ENCODE results near the gene CDHR3.

The CDHR3 gene

DNA sequence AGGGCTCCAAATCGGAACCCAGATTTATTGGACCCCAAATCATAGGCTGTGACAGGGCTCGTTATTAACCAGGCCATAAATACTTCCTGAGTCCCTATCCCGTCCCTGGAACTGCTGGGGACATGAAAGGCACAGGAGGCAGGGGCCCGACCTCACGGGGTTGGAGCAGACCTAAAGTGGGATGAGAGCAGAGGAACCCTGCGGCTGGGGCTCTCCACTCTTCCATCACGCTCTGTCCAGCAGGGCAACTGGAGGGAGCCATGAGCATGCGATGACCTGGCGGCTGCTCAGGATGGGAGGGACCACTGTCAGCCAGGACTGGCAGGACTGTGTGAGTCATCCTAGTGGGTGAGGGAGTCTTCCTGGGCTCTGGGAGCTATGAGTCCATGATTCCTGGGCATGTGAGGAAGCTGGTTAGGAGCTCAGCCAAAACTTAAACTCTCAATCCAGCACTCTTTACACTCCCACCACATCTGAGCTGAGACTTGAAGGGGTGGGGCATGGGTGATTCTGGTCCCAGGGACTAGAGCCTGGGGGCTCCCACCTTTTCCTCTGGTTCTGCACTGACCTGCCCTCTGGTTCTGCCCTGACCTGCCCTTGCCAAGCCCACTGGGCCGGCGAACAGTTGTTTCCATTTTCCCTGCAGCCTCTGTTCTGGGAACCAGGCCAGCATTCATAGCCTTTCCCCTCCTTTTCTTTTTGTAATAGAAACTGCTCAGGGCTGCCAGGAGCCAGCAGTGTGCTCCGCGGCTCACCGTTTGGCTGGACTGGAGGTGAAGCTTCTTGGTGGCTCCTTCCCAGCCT is 101.9 kb downstream of the CDHR3 start:
- DNase-seq (ENCODE audit: low read depth in 3 of 3), result no peak

DNA sequence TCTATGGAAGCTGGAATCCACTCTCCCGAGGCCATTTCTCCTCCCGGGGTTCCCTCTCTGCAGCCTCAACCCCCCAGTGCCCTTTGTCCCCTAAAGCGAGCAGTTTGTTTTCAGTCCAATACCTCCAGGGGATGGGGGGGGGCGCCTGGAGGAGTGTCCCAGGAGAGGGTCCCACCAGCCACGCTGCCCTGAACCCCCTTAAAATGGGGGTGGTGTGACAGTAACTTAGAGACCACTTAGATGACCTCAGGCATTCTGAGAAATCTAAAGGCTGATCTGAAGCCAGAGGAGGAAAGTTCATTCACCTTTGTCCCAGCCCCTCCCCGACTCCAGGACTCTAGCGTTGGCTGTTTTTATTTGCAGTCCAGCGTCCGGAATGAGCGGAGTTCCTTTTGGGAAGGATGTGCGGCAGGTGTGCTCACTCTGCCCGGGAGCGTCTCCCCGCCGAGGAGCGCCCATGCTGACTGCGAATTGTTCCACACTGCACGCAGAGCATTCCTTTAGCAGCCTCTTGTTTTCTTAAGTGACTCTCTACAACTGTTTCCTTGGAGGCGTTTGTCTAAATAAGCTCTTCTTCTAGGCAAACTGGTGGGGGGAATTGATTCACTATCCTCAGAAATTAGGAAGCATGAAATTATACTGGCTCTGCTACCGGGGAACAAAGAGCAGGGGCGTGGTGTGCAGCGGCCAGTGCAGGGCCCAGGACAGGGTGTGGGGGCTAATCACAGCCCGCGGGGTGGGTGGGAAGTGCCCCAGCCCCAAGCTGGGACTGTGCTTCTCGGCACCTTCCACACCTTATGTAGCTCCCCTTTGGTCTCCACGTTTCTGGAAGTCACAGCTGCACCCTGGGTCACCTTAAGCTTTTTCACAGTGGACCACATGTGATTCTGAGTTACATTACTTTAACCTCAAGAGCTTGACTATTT is 102.8 kb downstream of the CDHR3 start:
- no peak for DNase-seq (ENCODE audit: low read depth in 3 of 3)

DNA sequence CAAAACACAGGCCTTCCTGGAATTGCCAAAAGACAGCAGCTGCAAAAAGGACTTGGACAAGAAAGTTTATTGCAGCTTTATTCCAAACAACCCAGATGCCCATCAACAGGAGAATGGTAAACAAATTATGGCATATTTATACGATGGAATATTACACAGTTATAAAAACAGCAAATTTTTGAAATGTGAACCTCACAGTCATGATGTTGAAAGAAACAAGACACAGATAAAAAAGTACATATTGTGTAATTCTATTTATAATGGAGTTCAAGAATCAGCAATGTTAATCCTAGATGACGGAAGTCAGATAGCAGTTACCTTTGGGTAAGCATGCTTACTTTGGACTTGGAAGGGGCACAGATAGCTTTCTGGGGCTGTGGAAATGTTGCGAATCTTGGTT is 104.6 kb downstream of the CDHR3 start:
- no peak for DNase-seq (ENCODE audit: low read depth in 3 of 3)

DNA sequence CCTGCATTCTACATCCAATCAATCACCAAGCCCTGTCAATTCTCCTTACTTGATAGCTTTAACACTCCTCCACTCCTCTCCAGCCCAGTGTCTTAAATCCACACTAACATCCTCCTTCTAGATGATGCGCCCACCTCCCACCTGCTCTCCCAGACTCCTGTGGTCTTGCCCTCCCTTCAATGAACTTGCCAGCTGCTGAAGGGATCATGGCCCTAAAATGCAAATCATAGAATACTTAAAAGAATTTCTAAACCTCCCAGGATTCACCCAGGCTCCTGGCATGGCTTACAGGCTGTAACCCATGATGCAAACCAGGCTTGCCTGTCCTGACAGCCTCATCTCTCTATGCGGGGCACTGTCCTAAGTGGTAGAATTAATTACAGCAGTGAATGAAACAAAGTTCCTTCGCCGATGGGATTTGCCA is 105.5 kb downstream of the CDHR3 start:
- DNase-seq (ENCODE audit: low read depth in 3 of 3), result no peak

DNA sequence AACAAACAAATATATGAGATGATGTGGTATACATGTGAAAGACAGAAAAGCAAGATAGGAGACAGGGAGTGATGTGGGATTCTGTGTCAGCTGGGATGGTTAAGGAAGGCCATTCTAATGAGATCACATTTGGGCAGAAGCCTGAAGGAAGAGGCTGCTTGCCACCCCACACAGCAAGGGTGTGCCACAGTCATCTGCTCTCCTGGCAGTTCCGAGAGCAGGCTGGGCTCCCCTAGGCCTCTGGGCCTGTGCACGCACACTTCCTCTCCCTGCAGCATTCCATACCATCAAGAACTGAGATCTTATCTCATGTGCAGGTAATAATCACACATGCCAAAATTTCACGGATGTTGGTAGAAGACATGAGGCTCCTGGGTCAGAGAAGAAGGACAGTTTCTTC is 105.9 kb downstream of the CDHR3 start:
- no peak for DNase-seq (ENCODE audit: low read depth in 3 of 3)

DNA sequence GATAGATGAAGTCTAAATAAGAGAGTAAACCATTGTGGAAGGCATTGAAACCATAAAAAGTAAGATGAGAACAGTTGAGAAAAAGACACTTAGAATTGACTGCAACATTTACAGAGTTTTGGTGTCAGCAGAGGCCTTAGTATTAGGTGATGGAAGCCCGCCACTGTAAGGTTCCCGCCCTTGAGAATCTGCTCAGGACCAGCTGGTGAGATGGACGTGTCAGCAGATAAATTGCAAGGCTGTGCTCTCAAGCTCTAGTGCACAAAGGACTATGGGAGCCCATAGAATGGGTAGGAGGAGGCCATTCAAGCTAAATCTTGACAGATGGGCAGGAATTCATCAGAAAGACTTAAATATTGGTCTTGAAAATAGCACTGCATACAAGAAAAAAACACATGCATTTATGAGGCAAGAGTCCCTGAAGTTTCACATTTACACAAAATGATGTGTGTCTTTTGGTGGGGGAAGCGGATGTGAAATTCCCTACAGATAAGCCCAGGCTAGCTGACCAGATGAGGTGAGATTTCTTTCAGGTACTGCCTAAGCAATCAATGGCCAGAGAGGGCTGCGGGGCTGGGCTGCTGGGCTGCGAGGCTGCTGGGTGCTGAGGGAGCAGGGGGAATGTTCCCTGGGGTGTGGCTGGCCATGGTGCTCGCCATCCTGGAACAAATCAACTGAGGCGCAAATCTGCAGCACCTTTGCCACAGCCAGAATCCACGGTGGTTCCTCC is 106.6 kb downstream of the CDHR3 start:
- no peak for DNase-seq (ENCODE audit: low read depth in 3 of 3)

DNA sequence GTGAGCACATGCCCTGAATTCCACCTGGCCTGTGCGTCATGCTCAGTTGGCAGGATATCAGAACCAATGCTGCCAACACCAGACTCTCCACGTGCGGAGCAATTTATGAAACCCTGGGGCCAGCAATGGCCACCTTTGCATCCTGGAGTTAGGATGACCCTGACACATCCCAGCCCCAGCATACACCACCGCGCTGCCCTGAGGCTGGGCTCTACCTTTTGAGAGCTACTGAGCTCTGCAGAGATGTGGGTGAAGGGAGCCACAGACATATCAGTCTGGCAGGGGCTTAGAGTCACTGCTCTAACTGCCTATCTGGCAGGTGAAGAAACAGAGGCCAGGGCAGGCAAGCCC is 107.1 kb downstream of the CDHR3 start:
- no peak for DNase-seq (ENCODE audit: low read depth in 3 of 3)

DNA sequence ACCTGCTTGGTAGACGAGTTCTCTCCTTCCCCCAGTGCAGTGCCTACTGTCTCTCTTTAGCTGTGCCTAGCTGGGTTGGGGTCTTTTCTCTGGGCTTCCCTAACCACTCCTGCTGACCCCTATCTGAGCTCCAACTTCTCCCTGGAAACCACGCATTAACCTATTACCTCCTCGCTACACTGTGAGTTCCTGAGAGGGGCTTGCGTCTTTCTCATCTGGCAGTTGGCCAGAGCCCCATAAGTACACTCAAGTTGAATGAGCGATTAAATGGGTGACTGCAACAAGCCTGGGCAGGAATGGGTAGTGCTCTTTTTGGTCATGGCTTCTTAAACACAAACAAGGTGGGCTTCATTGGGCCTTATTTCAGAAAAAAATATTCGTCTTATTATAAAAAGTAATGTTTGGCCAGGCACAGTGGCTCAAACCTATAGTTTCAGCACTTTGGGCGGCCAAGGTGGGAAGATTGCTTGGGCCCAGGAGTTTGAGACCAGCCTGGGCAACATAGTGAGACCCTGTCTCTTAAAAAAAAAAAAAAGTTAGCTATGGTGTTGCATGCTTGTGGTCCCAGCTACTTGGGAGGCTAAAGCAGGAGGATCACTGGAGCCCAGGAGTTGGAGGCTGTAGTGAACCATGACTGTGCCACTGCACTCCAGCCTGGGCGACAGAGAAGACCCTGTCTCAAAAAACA is 107.6 kb downstream of the CDHR3 start:
- DNase-seq (ENCODE audit: low read depth in 3 of 3), result no peak

DNA sequence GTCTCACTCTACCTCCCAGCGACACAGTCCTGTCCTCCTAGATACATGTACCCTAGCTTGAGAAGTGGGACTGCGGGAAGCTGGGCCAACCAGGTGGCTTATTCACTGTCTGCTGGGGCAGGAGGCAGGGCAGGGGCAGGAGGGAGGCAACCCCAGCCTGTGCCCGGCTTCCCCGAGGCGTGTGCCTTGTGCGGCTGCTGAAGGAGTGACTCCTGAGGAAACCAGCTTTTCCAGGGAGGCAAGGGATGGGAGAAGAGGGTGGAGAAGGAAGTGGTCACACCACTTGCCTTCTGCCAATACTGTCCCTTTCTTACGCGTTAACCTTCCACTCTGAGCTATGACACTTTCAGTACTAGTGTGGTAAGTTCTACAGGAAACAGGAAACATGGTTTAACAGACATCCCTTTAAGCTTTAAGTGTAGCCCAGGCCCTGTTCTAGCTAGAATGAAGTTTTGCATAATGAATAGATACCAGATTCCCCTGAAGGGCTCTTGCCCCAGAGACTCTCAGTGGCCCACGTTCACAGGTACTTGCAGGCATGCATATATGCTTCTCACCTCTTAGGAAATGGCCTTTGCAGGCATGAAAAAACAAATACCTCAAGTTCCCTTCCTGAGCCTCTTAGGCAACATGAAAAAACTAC is 108.4 kb downstream of the CDHR3 start:
- peak in 1 of 3 donors; percentile 24 for DNase-seq (ENCODE audit: low read depth in 3 of 3)

DNA sequence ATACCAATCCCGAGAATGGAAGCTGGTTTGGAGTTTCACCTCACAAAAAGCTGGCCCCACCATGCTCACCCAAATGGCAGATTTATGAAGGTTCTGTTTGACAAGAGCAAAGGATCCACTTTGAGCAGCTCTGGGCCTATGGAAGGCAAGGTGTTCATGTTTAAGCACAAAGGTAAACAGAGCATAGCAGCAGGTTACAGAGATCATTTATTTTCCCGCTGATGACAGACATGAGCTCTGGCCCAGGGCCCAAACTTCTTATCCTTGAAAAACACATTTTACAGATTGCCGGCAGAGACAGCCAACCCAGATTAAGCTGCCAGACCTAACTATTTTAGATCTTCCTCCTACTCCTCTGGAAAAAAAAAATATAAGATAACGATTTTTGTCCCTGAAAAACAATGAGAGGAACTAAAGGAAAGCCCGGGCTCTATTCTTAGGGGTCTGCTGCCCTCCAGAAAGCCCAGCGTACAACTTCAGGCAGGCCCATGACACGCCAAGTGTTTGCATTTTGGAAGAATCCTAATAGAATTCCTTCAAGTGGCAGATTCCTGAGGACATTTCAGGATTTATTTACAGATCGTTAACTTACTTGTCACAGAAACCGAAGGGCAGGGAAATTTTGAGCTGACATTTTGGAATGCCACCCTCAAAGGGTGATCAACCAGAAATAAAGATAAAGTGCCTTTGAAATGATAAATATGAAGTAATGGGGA is 109.1 kb downstream of the CDHR3 start:
- no peak for DNase-seq (ENCODE audit: low read depth in 3 of 3)

DNA sequence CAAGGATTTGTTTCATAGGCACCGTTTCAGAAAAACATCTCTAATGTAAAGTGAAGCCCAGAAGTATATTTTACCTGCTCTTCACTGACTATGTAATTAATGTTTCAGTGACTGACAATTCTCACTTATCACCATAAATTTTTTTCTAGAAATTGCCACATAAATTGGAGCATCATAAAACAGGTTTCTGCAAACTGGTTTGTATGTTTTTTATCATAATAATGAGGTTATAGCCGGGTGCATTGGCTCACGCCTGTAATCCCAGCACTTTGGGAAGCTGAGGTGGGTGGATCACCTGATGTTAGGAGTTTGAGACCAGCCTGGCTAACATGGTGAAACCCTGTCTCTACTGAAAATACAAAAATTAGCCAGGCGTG is 109.6 kb downstream of the CDHR3 start:
- no peak for DNase-seq (ENCODE audit: low read depth in 3 of 3)

DNA sequence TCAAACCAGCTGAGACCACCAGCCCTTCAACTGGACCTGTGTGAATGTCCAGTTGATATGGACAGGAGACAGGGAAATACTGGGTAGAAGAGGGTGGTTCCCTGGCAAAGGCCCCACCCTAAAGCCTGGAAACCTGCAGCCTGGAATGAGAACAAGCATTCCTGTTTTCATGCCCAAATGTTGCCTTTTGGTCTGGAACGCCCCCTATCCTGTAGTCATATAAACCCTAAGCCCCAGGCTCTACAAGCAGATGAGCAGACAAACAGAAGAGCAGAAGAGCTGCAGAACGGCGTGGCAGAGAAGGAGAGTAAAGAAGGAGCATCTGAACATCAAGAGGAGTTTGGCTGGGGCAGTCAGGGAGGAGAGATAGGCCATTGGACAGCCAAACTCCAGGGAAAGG is 110.6 kb downstream of the CDHR3 start:
- DNase-seq (ENCODE audit: low read depth in 3 of 3), result no peak

DNA sequence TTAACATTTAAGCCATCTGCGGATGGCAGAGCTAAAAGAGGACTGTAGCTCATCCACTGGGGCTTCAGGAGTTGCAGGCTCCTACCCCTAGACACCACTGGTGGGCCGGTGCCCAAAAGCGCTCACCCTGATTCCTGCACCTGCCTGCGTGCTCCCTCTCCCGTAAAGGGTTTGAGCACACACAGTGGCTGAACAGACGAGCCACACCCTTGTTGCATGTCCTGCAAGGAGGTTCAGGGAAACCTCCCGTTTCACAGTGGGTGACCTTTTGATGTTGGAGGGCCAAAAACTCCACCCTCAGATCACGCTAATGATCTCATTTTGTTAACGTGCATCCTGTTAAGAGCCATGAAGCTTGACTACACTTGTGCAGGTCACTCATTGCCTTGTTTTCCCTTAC is 111.2 kb downstream of the CDHR3 start:
- no peak for DNase-seq (ENCODE audit: low read depth in 3 of 3)

DNA sequence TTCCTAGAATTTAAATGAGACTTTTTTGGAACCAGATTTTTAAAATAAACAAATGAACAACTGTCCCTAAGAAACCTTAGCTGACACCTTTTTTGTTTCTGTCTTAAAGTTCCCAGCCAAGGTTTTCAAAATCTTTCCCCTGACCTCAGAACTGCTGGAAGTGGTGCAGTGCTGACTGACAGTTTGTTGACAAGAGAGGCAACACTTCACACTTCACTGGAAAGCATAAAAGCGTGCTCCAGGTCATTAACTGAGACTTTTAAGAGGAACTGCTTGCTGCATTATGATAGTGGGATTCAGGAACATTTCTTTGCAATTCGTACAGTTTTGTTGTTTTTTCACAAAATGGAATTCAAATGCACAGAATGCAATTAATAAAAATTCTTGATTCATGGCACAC is 112.9 kb downstream of the CDHR3 start:
- no peak for DNase-seq (ENCODE audit: low read depth in 3 of 3)

DNA sequence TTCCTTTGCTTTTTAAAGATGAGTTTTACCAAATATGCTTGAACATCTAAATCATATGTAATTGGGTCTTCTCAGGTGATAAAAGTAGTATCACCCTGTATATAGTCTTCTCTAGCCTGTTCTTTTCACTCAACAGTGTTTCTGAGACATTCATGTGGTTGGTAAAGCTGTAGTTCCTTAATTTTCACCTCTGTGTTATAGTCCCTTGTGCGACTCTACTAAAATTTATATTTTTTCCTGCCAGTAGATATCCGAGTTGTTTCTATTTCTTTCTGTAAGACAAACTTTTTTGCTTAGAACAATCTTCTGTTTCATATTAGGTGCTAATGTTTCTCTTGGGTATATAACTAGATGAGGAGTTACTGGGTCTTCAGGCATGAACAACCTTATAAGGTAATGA is 113.5 kb downstream of the CDHR3 start:
- DNase-seq (ENCODE audit: low read depth in 3 of 3), result no peak

DNA sequence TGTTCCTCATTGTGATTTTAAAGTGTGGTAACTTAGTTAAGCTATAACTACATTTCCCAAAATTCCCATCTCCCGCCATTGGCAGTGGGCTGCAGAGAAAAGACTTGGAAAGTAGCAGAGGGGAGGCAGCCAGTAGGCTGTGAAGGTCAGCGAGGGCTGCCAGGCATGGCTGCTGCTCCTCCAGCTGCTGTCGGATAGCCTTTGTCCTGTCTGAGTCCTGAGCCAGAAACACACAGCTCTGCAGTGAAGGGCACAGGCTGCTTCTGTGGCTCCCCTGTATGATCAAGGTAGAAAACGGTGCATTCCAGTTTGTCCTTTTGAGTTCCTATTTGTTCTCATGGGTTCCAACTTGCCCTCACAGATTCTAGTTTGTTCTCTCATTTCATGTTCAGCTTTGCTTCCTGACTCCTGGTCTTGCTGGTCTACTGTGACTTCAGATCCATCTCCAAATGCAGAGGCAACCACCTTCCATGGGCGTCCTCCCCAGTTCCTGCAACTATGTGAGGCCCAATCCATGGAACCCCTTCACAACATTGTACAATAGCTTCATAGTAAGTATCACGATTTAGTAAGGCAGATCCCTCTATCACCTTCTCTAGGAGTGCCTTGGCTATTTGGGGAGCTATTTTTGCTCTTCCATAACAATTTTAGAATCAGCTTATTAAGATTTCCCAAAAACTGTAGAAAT is 117.4 kb downstream of the CDHR3 start:
- no peak for DNase-seq (ENCODE audit: low read depth in 3 of 3)

DNA sequence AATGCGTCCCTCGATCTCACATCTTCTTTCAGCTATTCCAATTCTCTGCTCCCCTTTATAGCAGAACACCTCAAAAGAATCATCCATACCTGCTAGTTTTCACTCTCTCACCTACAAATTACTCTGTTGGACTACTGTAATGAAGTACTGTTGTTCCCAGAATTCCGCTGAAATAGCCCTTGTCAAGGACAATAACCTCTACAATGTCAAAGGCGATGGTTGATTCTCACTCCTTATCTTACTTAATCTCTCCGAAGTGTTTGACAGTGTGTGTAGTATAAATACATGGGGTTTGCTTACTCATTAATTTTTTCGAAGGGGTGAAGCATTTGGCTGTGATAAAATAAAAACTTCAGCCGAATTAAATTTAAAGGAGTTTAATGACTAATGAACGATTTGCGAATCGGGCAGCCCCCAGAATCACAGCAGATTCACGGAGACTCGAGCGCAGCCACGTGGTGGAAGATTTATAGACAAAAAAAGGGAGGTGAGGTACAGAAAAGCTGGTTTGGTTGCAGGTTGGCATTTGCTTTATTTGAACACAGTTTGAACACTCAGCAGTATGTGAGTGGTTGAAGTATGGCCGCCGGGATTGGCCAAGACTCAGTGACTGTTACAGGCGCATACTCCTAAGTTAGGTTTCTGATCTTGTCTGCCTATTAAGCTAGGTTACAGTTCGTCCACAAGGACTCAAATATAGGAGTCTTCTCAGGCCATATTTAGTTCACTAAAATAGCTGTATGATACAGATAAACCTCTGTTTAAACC is 119.2 kb downstream of the CDHR3 start:
- no peak for DNase-seq (ENCODE audit: low read depth in 3 of 3)

All from stimulated activated CD4-positive, alpha-beta T cell treated with anti-CD3 and anti-CD28 coated beads, TNF-alpha, amount 100 ng/mL, for 48 hours (primary cell).